ENCODE results near the gene TIAM1. TPM values are rescaled to one million over a fixed set of nuclear protein-coding genes. Genes with fewer than 3 reads are reported as not detected.
A peak's percentile ranks its signal among the peaks of the same experiment; 100 is the strongest.

Gene TIAM1
- total RNA-seq, 1 experiment from 2014 or later, result 15.2 TPM

- H3K27me3 Mint-ChIP-seq (ENCODE audit: unreplicated experiment), result no peaks in the 10 kb centered on the region
- CTCF ChIA-PET, result no interaction called here
- intact Hi-C loops (cut with micrococcal nuclease; ENCODE audit: unreplicated experiment), result no loop called here
- no peak overlapping the region for H3K27ac Mint-ChIP-seq (ENCODE audit: unreplicated experiment)
- TF ChIP-seq, protein P1, sequence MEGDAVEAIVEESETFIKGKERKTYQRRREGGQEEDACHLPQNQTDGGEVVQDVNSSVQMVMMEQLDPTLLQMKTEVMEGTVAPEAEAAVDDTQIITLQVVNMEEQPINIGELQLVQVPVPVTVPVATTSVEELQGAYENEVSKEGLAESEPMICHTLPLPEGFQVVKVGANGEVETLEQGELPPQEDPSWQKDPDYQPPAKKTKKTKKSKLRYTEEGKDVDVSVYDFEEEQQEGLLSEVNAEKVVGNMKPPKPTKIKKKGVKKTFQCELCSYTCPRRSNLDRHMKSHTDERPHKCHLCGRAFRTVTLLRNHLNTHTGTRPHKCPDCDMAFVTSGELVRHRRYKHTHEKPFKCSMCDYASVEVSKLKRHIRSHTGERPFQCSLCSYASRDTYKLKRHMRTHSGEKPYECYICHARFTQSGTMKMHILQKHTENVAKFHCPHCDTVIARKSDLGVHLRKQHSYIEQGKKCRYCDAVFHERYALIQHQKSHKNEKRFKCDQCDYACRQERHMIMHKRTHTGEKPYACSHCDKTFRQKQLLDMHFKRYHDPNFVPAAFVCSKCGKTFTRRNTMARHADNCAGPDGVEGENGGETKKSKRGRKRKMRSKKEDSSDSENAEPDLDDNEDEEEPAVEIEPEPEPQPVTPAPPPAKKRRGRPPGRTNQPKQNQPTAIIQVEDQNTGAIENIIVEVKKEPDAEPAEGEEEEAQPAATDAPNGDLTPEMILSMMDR (IDR thresholded peaks at IDR 0.05; ENCODE audit: unreplicated experiment), result no peak
- peaks cover 22% of the 10 kb centered on the region for H3K4me1 Mint-ChIP-seq (ENCODE audit: low read depth, unreplicated experiment)
- BruUV-seq (replicated peaks), result no TSS peak
- DNase-seq, result no peak
- no peaks in the 10 kb centered on the region for H3K9me3 Mint-ChIP-seq (ENCODE audit: low read depth, unreplicated experiment)
- H3K36me3 Mint-ChIP-seq (ENCODE audit: insufficient read depth, unreplicated experiment), result no peaks in the 10 kb centered on the region
- peak overlapping the region; percentile 2 for H3K4me3 Mint-ChIP-seq (ENCODE audit: low read depth, unreplicated experiment)
These were observed 44.5 kb downstream of the TIAM1 start for GRCh38 chr21:31299291-31300147.

GRCh38 chr21:31298618-31299269 lies 45.3 kb downstream of the TIAM1 start:
- Mint-ChIP-seq H3K36me3 (ENCODE audit: insufficient read depth, unreplicated experiment) (no peaks in the 10 kb centered on the region), H3K9me3 (ENCODE audit: low read depth, unreplicated experiment) (no peaks in the 10 kb centered on the region), H3K27ac (ENCODE audit: unreplicated experiment) (peak overlapping the region; percentile 32), H3K27me3 (ENCODE audit: unreplicated experiment) (no peaks in the 10 kb centered on the region), H3K4me3 (ENCODE audit: low read depth, unreplicated experiment) (peak overlapping the region; percentile 2), H3K4me1 (ENCODE audit: low read depth, unreplicated experiment) (peaks cover 28% of the 10 kb centered on the region)
- CTCF ChIA-PET, result no interaction called here
- no peak for DNase-seq
- BruUV-seq (replicated peaks), result no TSS peak
- TF ChIP-seq, protein P1 (IDR thresholded peaks at IDR 0.05; ENCODE audit: unreplicated experiment), result no peak
- intact Hi-C loops (cut with micrococcal nuclease; ENCODE audit: unreplicated experiment), result no loop called here

- no peaks in the 10 kb centered on the region for H3K9me3 Mint-ChIP-seq (ENCODE audit: low read depth, unreplicated experiment)
- CTCF ChIA-PET, result no interaction called here
- BruUV-seq (replicated peaks), result no TSS peak
- no peaks in the 10 kb centered on the region for H3K36me3 Mint-ChIP-seq (ENCODE audit: insufficient read depth, unreplicated experiment)
- DNase-seq, result no peak
- TF ChIP-seq, protein P1 (IDR thresholded peaks at IDR 0.05; ENCODE audit: unreplicated experiment), result no peak
- peaks cover 28% of the 10 kb centered on the region for H3K4me1 Mint-ChIP-seq (ENCODE audit: low read depth, unreplicated experiment)
- no peak overlapping the region for H3K4me3 Mint-ChIP-seq (ENCODE audit: low read depth, unreplicated experiment)
- no peaks in the 10 kb centered on the region for H3K27me3 Mint-ChIP-seq (ENCODE audit: unreplicated experiment)
- H3K27ac Mint-ChIP-seq (ENCODE audit: unreplicated experiment), result no peak overlapping the region
- intact Hi-C loops (cut with micrococcal nuclease; ENCODE audit: unreplicated experiment), result no loop called here
These were observed 46.3 kb downstream of the TIAM1 start for GRCh38 chr21:31297806-31298205.

DNA sequence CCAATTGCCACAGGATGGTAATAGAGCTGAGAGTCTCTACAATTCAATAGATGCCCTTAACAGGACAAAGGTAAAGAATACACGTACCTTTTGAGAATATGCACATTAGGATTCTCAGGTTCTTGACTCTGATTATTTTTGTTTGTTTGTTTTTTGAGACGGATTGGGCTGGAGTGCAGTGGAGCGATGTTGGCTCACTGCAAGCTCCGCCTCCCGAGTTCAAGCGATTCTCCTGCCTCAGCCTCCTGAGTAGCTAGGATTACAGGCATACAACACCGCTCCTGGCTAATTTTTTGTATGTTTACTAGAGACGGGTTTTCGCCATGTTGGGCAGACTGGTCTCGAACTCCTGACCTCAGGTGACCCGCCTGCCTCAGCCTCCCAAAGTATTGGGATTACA lies 48.4 kb downstream of the TIAM1 start:
- Mint-ChIP-seq H3K9me3 (ENCODE audit: low read depth, unreplicated experiment) (no peaks in the 10 kb centered on the region), H3K27ac (ENCODE audit: unreplicated experiment) (no peak overlapping the region), H3K36me3 (ENCODE audit: insufficient read depth, unreplicated experiment) (no peaks in the 10 kb centered on the region), H3K4me3 (ENCODE audit: low read depth, unreplicated experiment) (no peak overlapping the region), H3K27me3 (ENCODE audit: unreplicated experiment) (no peaks in the 10 kb centered on the region), H3K4me1 (ENCODE audit: low read depth, unreplicated experiment) (peaks cover 28% of the 10 kb centered on the region)
- no TSS peak for BruUV-seq (replicated peaks)
- no peak for DNase-seq
- TF ChIP-seq, protein P1 (IDR thresholded peaks at IDR 0.05; ENCODE audit: unreplicated experiment), result no peak
- intact Hi-C loops (cut with micrococcal nuclease; ENCODE audit: unreplicated experiment), result no loop called here
- CTCF ChIA-PET, result interaction anchor here (0.7 kb wide), 1 partner anchor 23 kb away, joined by 5 read pairs; no protein-coding TSS in a partner anchor
